NCI-H1417 (cell line): Measurements from ENCODE around the gene NIT1.

ENCODE experiments used
- DNase-seq, 3 experiments: peaks; one replicate each; lab custom pipeline; 2025; lab: John Stamatoyannopoulos, UW

NIT1 gene

DNA sequence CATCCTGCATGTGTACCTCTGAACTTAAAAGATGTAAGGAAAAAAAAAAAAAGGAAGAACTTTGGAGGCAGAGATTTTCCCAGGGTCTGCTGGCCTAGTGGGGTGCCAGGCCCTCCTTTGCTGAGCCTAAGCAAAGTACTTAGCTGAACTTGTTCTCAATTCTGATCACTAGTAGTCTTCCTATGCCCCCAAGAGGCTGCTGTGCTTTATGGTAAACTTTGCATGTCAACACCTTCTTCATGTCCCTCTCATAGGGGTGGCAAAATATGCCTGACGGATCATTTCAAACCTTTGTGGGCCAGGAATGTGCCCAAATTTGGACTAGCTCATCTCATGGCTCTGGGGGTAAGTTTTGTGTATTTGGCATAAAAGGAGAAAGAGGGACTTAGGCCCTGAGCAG, 40.0 kb downstream of the NIT1 start:
- DNase-seq: no peak

DNA sequence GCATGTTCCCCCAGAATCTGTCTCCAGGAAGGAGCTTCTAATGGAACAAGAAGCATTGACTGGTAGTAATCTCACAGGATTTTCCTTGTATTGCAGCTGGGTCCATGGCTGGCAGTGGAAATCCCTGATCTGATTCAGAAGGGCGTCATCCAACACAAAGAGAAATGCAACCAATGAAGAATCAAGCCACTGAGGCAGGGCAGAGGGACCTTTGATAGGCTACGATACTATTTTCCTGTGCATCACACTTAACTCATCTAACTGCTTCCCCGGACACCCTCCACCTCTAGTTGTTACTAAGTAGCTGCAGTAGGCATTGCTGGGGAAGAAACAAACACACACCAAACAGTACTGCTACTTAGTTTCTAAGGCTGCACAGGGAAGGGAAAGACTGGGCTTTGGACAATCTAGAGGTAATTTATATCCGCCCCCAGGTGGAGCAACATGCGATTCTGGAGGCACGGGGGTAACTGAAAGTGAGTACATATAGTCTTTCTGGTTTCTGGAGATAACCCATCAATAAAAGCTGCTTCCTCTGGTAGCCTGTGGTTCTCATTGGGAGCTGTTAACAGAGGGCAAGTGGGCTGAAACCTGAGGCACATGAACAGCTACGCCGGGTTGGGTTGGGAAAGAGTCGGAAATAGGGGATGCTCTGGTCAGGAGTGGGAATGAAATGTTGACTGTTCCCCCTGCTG, 40.6 kb downstream of the NIT1 start:
- peak in 1 of 3 experiments; percentile 41 for DNase-seq

DNA sequence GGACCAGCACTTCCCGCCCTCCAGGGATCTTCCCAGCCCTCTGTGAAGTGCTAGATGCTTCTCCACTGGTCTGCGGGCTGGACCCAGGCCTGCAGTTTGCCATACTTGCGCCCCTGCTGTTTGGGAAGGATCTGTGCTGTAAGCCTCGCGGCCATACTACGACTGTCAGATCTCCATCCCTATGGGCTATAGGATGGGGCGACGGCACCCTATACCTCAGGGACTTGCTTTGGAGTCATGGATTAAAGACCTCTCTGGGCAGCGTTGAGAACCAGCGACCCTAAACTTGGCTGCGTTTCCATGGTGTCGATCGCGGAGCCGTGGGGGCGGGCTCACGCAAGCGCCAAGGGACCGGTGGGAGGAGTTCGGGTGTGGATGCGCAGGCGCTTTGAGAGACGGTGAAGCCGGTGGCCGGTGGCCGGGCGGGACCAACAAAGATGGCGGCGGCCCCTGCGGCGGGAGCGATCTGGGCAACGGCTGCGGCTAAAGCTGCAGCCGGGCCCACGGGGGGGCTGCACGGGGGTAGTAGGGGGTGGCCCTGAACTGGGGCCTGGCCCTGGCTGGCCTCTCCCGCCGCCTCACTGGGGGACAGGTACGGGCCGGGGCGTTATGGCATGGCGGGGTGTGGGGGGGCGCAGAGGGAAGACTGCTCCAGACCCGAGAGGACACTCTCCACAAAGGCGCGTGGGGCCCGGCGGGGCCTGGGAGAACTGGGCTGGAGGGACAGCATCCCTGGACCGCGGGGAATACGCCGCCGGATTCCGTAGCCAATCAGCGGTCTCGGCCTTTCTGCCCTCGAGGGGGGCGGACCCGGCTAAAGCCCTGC, 41.4 kb downstream of the NIT1 start, which contains the start of gene USP21:
Gene USP21, plus strand, starts transcription at position 414 of the 826 bp plus-strand sequence. CDS start 1,141 bp downstream, outside the sequence.
- peak; percentile 91 to 99 (median 96) for DNase-seq

DNA sequence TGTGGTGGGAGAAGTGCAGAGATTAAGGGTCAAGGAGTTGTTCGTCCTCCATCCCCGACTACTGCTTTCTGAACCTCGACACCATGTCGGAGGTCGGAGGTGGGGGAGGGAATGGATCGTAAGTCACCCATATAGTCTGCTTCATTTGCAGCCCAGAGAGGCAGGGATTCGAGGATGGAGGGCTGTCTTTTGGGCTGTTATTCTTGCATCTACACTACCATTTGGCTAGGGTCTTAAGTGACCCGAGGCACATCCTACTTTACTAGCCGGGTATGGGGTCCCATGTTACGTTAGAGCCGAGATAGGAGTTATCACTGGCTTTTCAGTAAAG, 42.0 kb downstream of the NIT1 start:
- no peak for DNase-seq

GRCh38 chr1:161160671-161161145, 42.8 kb downstream of the NIT1 start:
- no peak for DNase-seq

- no peak for DNase-seq
Measured at GRCh38 chr1:161161652-161162051, 43.7 kb downstream of the NIT1 start.

- DNase-seq: no peak
Measured at GRCh38 chr1:161162052-161162451, 44.1 kb downstream of the NIT1 start.

DNA sequence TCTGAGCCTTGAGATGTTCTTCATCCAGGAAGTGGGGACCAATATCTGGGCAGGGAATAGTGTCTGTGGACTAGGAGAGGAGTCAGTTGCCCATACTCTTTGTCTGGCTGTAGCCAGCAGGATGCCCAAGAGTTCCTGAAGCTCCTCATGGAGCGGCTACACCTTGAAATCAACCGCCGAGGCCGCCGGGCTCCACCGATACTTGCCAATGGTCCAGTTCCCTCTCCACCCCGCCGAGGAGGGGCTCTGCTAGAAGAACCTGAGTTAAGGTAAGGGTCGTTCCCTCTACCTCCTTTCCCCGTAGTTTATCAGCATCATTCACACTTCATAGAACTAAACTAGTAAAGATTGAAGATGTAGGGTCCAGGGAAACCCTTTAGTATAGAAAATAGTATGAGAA, 44.9 kb downstream of the NIT1 start:
- DNase-seq: no peak

DNA sequence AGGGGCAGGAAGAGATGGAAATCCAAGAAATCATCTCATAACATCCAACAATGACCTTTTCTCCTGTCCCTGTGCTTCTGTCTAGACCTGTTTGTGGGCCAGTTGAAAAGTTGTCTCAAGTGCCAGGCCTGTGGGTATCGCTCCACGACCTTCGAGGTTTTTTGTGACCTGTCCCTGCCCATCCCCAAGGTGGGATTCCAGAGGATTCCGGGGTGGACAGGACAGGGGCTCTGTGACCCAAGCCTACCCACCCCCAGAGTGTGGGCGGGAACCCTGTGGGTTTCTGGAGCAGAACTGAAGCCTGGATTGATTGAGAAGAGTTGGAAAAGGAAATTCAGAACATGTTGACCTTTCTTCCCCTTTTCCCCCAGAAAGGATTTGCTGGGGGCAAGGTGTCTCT, 45.9 kb downstream of the NIT1 start:
- DNase-seq: no peak

DNA sequence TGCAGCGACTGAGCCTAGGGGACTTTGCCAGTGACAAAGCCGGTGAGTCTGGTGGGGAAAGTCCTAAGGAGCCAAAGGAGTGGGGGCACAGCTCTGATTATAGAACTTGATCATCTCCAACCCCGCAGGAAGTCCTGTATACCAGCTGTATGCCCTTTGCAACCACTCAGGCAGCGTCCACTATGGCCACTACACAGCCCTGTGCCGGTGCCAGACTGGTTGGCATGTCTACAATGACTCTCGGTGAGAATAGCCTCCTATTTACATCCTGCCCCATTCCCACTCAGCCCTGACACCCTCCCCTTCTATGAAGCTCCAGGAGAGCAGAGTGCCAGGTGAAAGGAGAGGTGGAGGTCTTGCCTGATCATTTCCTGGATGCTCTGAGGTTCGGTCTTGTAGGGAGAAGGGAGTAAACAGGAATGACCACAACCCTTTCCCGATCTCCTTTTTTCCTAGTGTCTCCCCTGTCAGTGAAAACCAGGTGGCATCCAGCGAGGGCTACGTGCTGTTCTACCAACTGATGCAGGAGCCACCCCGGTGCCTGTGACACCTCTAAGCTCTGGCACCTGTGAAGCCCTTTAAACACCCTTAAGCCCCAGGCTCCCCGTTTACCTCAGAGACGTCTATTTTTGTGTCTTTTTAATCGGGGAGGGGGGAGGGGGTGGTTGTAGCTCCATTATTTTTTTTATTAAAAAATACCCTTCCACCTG, 47.2 kb downstream of the NIT1 start:
- DNase-seq: no peak

DNA sequence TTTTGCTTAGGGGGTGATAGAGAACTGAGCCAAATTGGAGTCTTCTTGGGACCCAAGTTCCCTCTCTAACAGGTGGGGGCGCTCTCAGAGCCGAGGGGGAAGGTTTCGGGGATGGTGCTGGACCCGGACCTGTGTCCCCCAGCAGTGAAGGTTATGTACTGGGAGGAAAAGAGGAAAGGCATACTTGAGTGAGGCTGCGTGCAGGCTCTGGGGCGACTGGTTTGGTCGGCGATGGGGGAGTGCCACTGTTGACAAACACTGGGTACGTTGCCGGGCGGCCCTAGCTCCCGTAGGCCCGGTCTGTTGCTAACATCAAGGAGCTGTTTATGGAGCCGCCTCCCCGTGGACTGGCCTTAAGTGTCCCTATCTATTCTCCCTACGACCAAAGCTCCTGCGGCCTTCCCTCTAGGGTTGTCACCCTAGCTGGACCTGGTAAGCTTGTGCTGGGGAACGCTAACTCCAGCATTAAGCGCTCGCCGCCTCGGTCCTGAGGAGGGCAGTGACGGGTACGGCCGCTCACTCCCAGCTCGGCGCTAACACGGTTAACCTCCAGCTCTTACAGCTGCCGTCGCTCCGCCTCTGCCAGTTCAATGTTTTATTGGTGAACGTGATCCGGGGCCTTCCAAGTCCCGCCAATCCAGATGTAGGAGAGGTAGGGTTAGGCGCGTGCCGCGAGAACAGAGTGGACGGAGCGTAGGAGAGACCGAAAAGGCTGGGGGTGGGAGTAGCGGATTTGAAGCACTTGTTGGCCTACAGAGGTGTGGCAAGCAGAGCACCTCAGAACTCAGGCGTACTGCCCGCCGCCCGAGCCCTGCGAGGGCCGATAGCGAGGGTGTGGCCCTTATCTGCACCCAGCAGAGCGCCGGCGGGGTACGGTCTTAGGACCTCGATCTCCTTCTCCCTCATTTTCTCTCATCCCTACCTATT, 48.1 kb downstream of the NIT1 start, which contains the start of gene PPOX:
Gene PPOX, plus strand, starts transcription at position 685 of the 927 bp plus-strand sequence. CDS start 422 bp downstream, outside the sequence.
- peak; percentile 95 to 100 (median 99) for DNase-seq

DNA sequence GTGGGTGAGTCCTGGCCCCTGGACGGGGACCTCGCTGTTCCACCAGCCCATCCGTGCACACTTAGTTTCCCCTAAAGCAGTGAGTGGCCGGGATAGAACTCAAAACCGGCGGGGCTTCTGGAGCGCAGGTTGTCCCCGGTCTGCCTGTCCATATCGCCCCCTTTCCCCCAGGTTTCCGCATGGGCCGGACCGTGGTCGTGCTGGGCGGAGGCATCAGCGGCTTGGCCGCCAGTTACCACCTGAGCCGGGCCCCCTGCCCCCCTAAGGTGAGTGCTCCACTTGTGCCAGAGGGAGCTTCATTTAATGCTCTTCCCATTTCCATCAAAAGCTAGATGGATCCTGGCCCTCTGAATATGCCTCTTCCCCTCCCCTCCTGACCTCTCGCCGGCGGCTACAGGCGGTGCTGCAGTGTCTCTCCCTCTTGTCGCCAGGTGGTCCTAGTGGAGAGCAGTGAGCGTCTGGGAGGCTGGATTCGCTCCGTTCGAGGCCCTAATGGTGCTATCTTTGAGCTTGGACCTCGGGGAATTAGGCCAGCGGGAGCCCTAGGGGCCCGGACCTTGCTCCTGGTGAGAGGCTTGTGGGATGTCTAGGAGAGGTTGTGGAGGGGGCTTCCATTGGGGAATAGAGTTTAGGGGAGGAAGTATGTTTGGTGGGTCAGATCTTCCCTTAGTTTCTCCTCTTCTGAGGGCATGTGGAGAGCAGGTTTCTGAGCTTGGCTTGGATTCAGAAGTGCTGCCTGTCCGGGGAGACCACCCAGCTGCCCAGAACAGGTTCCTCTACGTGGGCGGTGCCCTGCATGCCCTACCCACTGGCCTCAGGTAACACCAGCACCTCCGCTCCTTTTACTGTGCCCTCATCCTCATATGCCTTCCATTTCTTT, 49.0 kb downstream of the NIT1 start:
- peak; percentile 32 to 64 (median 62) for DNase-seq

GRCh38 chr1:161168906-161169305, 51.0 kb downstream of the NIT1 start:
- no peak for DNase-seq
